T-helper 1 cell treated with Interleukin-12 subunit alpha and Interleukin-12 subunit beta and Interleukin-4 antibody, amounts not matched to agents 30 ng/mL and 1 ng/mL, for 36 hours (primary cell): ENCODE results near the gene CMTM2. TPM values are rescaled to one million over a fixed set of nuclear protein-coding genes. Genes with fewer than 3 reads are reported as not detected.

Experiments
- intact Hi-C: fragments of 100-400 bp; cut with micrococcal nuclease; formaldehyde crosslinking; loops from one replicate; pipeline ENCODE4 v1.15.1; 2024
- total RNA-seq: library from RNA; stranded (reverse); gene quantifications from 2 replicates; pipeline ENCODE4 v1.2.3, GENCODE V29; 2022

CMTM2 gene, protein sequence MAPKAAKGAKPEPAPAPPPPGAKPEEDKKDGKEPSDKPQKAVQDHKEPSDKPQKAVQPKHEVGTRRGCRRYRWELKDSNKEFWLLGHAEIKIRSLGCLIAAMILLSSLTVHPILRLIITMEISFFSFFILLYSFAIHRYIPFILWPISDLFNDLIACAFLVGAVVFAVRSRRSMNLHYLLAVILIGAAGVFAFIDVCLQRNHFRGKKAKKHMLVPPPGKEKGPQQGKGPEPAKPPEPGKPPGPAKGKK
- total RNA-seq = 3.1 and 3.4 TPM in 2 replicates

- intact Hi-C loops = no loop called here
These were observed at the start of gene CMTM2 for GRCh38 chr16:66578651-66579531. CMTM2 (plus strand) TSS chr16:66579463; CDS start chr16:66579608, 145 bp downstream.

- intact Hi-C loops = no loop called here
These were observed 49.8 kb upstream of the CMTM2 start for GRCh38 chr16:66529475-66529874.

- intact Hi-C loops = no loop called here
These were observed 44.9 kb upstream of the CMTM2 start for GRCh38 chr16:66534376-66534799.

DNA sequence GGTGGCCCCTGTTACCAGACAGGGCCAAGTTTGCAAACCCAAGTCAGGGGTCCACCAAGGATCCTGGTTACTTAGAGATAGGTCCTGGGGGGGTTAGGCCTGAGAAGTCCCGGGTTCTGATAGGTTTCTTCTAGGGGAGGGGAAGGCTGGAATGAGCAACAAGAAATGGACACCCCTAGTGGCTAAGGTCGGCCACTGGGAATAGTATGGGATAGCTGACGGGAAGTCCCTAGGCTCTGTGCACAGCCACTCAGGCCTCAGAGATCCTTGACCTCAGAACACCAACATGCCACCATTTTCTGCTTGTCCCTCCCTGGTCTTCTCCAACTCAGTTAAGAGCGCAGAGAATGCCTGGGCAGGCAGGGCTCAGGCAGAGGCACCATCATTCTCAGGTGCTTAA is 42.7 kb upstream of the CMTM2 start:
- intact Hi-C loops = no loop called here

DNA sequence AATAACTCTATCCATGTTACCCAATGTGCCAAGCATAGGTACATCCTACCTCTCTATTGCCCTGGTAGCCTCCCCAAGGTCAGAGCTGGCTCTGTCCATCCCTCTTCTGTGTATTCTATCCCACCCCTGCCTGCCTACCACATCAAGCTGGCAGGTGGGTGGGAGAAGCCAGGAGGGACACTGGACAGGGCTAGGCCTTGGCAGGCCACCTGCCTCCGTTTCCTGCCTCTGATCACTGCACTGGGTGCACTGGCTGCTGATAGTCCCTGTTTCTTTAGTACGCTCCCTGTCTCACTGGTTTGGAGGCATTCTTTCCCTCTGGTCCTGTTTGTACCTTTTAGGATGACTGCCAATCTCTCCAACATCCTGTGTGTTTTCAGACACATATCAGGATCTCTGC is 42.0 kb upstream of the CMTM2 start:
- intact Hi-C loops = no loop called here

DNA sequence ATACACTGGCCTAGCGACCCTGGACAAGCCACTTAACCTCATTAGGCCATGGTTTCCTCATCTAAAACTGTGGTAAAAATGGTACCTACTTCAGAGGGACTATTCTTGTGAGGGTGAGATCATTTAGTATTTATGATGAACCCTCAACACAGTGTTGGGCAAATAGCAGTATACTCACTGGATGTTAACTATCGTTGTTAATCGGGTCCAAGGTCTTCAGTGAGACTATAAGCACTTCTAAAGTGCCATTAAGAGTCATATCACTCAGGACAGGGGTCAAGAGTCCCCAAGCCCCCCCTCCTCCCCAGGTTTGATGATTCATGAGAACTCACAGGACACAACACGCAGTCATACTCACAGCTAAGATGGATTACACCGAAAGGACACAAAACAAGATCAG is 40.4 kb upstream of the CMTM2 start:
- intact Hi-C loops = loop anchor here (1.0 kb wide), 1 partner anchor 10 kb away; no protein-coding TSS in a partner anchor

- intact Hi-C loops = loop anchor here (1.0 kb wide), 1 partner anchor 9 kb away; no protein-coding TSS in a partner anchor
These were observed 39.4 kb upstream of the CMTM2 start for GRCh38 chr16:66539623-66540469.

DNA sequence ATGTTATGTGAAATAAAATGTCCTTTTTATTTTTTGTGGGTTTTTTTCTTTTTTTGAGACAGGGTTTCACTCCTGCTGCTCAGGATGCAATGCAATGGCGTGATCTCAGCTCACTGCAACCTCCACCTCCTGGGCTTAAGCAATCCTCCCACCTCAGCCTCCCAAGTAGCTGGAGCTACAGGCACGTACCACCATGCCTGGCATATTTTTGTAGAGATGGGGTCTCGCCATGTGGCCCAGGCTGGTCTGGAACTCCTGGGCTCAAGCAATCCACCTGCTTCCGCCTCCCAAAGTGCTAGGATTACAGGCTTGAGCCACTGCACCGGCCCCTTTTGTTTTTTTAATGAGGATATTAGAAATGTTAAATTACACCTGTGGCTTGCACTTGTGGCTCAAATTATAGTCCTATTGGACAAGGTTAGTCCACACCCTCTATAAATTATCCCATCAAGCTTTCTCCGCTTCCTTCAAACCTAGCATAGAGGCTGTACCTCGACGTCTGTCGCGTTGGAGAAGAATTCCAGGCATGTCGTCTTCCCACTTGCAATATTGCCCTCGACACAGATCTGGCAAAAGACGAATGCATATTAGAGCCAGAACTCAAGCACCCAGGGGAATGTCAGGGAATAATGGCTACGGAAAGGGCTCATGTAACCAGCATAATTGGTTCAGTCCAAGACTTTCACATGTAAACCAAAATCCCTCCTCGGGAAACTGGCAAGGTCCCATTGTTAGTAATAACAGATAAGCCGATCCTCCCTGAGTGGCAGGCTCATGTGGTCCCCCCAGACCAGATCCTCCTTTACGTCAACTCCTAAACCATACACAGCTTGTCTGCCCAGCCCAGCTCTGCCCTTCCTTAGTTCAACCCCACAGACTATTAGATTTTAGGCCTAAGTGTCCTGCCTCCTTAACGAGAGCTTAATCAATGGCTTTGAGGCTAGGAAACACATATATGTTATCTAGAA is 37.6 kb upstream of the CMTM2 start:
- intact Hi-C loops = no loop called here

GRCh38 chr16:66542396-66542795 is 36.9 kb upstream of the CMTM2 start:
- intact Hi-C loops = no loop called here

DNA sequence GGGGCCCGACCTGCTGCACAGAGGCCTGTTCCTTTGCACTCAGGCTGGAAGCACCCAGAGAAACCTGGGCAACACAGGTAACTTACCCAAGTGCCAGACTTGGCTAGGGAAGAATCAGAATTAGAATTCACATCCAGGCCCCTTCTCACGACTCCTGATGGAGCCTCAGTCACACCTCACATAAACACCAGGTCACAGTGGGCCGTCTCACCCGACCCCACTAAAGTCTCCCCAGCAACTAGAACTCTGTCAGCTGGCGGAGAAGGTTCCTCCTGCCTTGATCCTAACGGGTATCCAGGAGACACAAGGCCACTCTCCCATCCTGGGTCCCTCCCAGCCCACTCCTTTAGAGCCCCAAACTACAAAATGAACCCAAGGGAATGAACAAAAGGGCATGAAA is 35.7 kb upstream of the CMTM2 start:
- intact Hi-C loops = no loop called here

- intact Hi-C loops = no loop called here
These were observed 35.1 kb upstream of the CMTM2 start for GRCh38 chr16:66544016-66544757.

- intact Hi-C loops = no loop called here
These were observed 31.9 kb upstream of the CMTM2 start for GRCh38 chr16:66547101-66547989.

- intact Hi-C loops = no loop called here
These were observed 31.2 kb upstream of the CMTM2 start for GRCh38 chr16:66548068-66548467.

DNA sequence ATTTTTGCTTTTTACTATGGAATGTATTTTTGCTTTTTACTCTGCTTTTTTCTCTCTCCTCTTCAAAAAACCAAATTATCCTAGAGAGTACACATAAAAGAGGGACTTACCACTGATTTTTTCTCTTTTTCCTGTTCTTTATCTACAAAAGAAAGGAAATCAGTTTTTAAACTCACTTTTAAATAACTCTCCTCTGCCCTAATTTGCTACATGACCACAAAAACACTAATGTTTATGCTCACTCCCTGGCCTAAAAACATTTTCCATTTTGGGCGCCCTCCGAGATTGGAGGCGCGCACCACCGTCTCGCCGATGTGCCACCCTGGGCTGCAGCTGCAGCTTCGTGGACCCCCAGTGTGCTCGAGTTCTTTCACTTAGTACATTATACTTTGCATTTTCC is 30.4 kb upstream of the CMTM2 start:
- intact Hi-C loops = loop anchor here (1.0 kb wide), 1 partner anchor 10 kb away; no protein-coding TSS in a partner anchor

GRCh38 chr16:66549284-66550131 is 29.8 kb upstream of the CMTM2 start, which contains the start of gene TK2:
TK2 (minus strand) TSS chr16:66550122; CDS start chr16:66550061, 61 bp downstream.
- intact Hi-C loops = loop anchor here (1.0 to 5.0 kb wide), 2 partner anchors 10 to 103 kb away; no protein-coding TSS in a partner anchor

GRCh38 chr16:66551348-66551759 is 27.9 kb upstream of the CMTM2 start:
- intact Hi-C loops = loop anchor here (1.0 to 5.0 kb wide), 2 partner anchors 68 to 101 kb away; no protein-coding TSS in a partner anchor

- intact Hi-C loops = loop anchor here (1.0 to 5.0 kb wide), 12 partner anchors 30 to 321 kb away; partner anchors contain the start of genes CMTM3 and DYNC1LI2
These were observed 27.4 kb upstream of the CMTM2 start for GRCh38 chr16:66551788-66552285.
